Astrocyte of the spinal cord (primary cell): ENCODE measurements around the gene RLF.

Experiments used
- DNase-seq: peaks from one replicate; pipeline ENCODE4 v3.0.0; 2011; ENCODE audit warnings: low read depth, low spot score
- H3K4me3 ChIP-seq: 2 replicates; pipeline ENCODE4 v1.5.1; 2011; ENCODE audit warnings: low read depth, mild to moderate bottlenecking, low read length, moderate library complexity
- CTCF ChIP-seq: IDR thresholded peaks from 2 replicates; pipeline ENCODE4 v1.5.1; 2012; ENCODE audit warnings: low read depth, mild to moderate bottlenecking, low read length, inconsistent platforms
- in situ Hi-C: cut with HindIII; loops from 2 replicates; pipeline ENCODE4 v1.10.0; 2017; ENCODE audit warnings: low sequenced_read_pairs

RLF gene

GRCh38 chr1:40239626-40240025, 78.4 kb downstream of the RLF start:
- TF ChIP-seq CTCF: no peak
- in situ Hi-C loops: no loop called here
- no peak overlapping the region for H3K4me3 ChIP-seq
- no peak for DNase-seq

- DNase-seq: no peak
- TF ChIP-seq CTCF: no peak
- in situ Hi-C loops: no loop called here
- H3K4me3 ChIP-seq: no peak overlapping the region
Measured at GRCh38 chr1:40240390-40240789, 79.2 kb downstream of the RLF start.

GRCh38 chr1:40241362-40241761, 80.2 kb downstream of the RLF start:
- in situ Hi-C loops: no loop called here
- TF ChIP-seq CTCF: no peak
- DNase-seq: no peak
- no peak overlapping the region for H3K4me3 ChIP-seq

GRCh38 chr1:40243351-40243750, 82.2 kb downstream of the RLF start:
- no peak overlapping the region for H3K4me3 ChIP-seq
- no peak for DNase-seq
- TF ChIP-seq CTCF: no peak
- in situ Hi-C loops: no loop called here

- no peak overlapping the region for H3K4me3 ChIP-seq
- in situ Hi-C loops: no loop called here
- TF ChIP-seq CTCF: no peak
- DNase-seq: no peak
Measured at GRCh38 chr1:40244138-40244744, 83.1 kb downstream of the RLF start.

GRCh38 chr1:40245686-40246085, 84.5 kb downstream of the RLF start:
- no peak for TF ChIP-seq CTCF
- H3K4me3 ChIP-seq: no peak overlapping the region
- in situ Hi-C loops: no loop called here
- DNase-seq: no peak

GRCh38 chr1:40247655-40248054, 86.5 kb downstream of the RLF start, which contains the start of gene TMCO2:
TSS of gene TMCO2 (plus strand) at chr1:40247937. CDS start at chr1:40247994, 57 bp downstream.
- DNase-seq: no peak
- in situ Hi-C loops: no loop called here
- H3K4me3 ChIP-seq: no peak within 1 kb of the TSS
- TF ChIP-seq CTCF: no peak
